ENCODE results near the gene FXYD3.

DNA sequence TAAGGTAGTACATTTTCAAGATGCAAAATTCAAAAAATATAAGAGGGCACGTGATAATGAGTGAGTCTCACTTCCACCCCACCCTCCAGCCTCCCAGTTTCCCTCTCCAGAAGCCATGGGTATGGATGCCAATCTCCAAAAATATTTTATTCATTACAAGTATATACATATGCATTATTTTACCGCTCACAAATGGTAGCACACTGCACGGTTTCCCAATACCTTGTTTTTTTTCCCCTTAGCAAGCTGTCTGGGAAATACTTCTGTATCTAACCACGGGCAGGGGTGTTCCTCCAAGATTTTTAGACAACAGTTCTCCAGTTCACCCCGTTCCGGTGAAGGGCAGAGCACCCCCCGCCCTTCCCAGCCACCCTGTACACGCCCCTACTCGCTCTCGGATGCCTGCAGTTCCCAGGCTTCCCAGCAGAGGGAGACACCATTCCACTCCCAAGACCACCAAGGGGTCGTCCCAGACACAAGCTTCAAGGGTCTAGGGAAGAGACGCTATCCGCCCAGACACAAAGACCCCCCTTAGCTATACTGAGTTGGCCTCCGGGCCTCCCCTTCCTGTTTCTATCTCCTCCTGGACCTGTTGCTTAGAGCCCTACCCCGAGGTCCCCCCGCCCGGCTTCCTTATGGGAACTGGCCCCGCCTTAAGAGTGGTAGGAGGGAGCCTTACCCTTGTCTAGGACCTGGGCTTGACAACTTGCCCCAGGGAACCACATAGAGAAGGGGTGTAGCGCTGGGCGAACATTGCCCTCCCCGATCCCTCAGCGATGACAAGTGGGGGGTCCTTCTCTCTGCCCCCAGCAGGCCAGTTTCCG, 1.1 kb upstream of the FXYD3 start:
- TF ChIP-seq CTCF (conservative IDR thresholded peaks at IDR 0.05; ENCODE audit: low read depth in 2 of 2), result peak; percentile 93 to 94
- no peak for TF ChIP-seq EZH2phosphoT487 (IDR thresholded peaks at IDR 0.05; ENCODE audit: unreplicated experiment)
- no peak for TF ChIP-seq CREB1 (CRISPR knock-in tag; IDR thresholded peaks at IDR 0.05; ENCODE audit: low read depth)
- TF ChIP-seq REST (IDR thresholded peaks at IDR 0.05; ENCODE audit: unreplicated experiment), result no peak
- no peak for TF ChIP-seq JUNB (IDR thresholded peaks at IDR 0.05; ENCODE audit: unreplicated experiment)
- no peak for TF ChIP-seq POLR2AphosphoS5 (IDR thresholded peaks at IDR 0.05; ENCODE audit: low read depth)

Measured in GM23338 (cell line).